Cardiac fibroblast (primary cell): ENCODE data around the gene TM9SF3.

Source experiments
- DNase-seq, 2 donors: peaks; one replicate each; pipeline versions ENCODE4 v3.0.0 to v3.0.0-alpha.2; 2010; ENCODE audit warnings: low read depth in 2 of 2
- H3K4me3 ChIP-seq, 2 donors: replicated peaks in 1 of 2; 1 replicate in 1 of 2; 2 replicates in 1 of 2; pipeline ENCODE4 v1.5.1; 2011; ENCODE audit warnings: low read depth in 2 of 2, low read length in 2 of 2, mild to moderate bottlenecking in 2 of 2, moderate library complexity in 1 of 2
- CTCF ChIP-seq: IDR thresholded peaks from one replicate; pipeline ENCODE4 v1.5.1; 2011; ENCODE audit warnings: low read depth, mild to moderate bottlenecking, low read length, inconsistent platforms

Gene TM9SF3

GRCh38 chr10:96496281-96496925 lies 90.4 kb downstream of the TM9SF3 start:
- no peak for TF ChIP-seq CTCF
- DNase-seq: peak; percentile 42 to 44
- no peak overlapping the region for H3K4me3 ChIP-seq

GRCh38 chr10:96495544-96495943 lies 91.3 kb downstream of the TM9SF3 start:
- no peak for TF ChIP-seq CTCF
- H3K4me3 ChIP-seq: no peak overlapping the region
- DNase-seq: no peak

- TF ChIP-seq CTCF: no peak
- no peak overlapping the region for H3K4me3 ChIP-seq
- no peak for DNase-seq
Observed at GRCh38 chr10:96494694-96495093, 92.1 kb downstream of the TM9SF3 start.

- no peak for DNase-seq
- no peak for TF ChIP-seq CTCF
- H3K4me3 ChIP-seq: no peak overlapping the region
Observed at GRCh38 chr10:96493871-96494525, 92.8 kb downstream of the TM9SF3 start.

- no peak overlapping the region for H3K4me3 ChIP-seq
- TF ChIP-seq CTCF: no peak
- DNase-seq: no peak
Observed at GRCh38 chr10:96493254-96493653, 93.6 kb downstream of the TM9SF3 start.

GRCh38 chr10:96491303-96491702 lies 95.5 kb downstream of the TM9SF3 start:
- no peak overlapping the region for H3K4me3 ChIP-seq
- TF ChIP-seq CTCF: no peak
- peak in 1 of 2 donors; percentile 21 for DNase-seq
